ENCODE measurements around the gene GOLGA3.

The GOLGA3 gene

DNA sequence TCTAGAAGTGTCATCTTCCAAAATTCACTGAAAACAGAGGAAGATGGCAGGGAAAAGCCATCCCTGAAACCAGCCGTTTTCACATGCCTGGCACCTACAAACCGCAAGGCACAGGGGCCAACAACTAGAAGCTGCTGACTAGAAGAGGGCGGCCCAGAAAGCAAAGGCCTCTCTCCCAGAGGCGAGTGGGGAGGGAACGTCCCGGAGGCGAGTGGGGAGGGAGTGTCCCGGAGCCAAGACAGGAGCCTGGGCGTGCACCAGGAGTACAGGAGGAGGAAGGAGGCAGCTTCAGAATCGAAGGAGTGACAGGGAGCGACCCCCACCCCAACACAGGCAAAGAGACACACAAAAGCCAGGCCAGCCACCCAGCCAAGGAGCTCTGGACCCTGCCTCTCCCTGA lies 88.0 kb downstream of the GOLGA3 start:
- Histone ChIP-seq H3K36me3 (ENCODE audit: insufficient read depth, low read length) (peaks cover 94% of the 10 kb centered on the region), H3K27me3 (ENCODE audit: insufficient read depth, low read length) (no peaks in the 10 kb centered on the region), H3K4me1 (ENCODE audit: insufficient read depth, low read length) (no peaks in the 10 kb centered on the region), H3K9me3 (ENCODE audit: insufficient read depth, low read depth, low read length) (no peaks in the 10 kb centered on the region), H3K4me3 (ENCODE audit: low read length) (no peak overlapping the region), H3K9ac (ENCODE audit: low read depth, low read length) (no peak overlapping the region), H3K27ac (ENCODE audit: low read depth, low read length) (no peak overlapping the region)
- WGBS, result 92% methylated on average over 11 of the region's 11 CpGs

DNA sequence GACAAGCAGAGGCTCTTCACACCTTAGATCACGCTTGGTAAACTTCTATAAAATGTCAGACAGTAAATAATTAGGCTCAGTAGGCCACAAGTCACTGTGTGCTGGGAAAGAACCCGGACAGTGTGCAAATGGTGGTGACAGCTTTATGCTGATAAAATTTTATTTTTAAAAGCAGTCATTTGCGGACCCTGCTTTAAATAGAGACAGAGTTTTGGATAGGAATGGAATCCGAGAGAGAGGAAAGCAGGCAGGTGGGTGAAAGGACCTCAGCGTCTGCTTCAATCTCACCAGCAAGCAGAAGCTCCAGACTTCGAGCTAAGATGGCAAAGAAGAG lies 88.4 kb downstream of the GOLGA3 start:
- Histone ChIP-seq H3K36me3 (ENCODE audit: insufficient read depth, low read length) (peaks cover 94% of the 10 kb centered on the region), H3K27me3 (ENCODE audit: insufficient read depth, low read length) (no peaks in the 10 kb centered on the region), H3K4me3 (ENCODE audit: low read length) (no peak overlapping the region), H3K9ac (ENCODE audit: low read depth, low read length) (no peak overlapping the region), H3K9me3 (ENCODE audit: insufficient read depth, low read depth, low read length) (no peaks in the 10 kb centered on the region), H3K27ac (ENCODE audit: low read depth, low read length) (no peak overlapping the region), H3K4me1 (ENCODE audit: insufficient read depth, low read length) (no peaks in the 10 kb centered on the region)
- 95% methylated on average over 6 of the region's 6 CpGs for WGBS

DNA sequence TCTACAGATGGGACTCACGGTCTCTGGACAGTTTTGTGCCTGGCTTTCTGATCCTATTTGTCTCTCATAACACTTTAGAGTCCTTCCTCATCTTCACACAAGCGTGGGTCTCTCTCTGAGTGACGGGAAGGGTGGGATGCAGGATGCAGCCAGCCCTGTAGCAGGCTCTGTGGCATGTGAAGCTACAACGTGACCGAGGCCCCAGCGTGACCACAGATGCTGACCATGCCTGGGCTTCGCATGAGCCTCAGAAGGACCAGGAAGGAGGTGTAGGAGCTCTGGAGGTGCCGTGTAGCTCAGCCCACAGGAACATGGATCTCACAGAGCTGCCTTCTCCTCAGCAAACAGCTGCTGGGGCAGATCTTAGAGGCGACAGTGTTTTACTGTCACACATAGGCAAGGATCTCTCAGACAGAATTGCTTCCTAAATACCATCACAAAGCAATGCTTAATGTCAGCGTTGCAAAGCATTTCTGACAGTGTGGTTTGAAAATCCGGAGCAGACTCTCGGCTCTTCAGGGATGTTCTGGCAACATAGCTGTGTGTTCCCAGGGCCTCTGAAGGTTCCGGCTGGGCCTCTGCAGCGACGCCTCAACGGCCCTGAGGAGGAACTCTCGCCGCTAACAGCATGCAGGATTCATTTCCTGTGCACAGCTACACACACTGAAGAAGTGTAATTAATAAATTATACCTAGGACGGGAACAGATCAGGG lies 88.9 kb downstream of the GOLGA3 start:
- no peaks in the 10 kb centered on the region for H3K27me3 ChIP-seq (ENCODE audit: insufficient read depth, low read length)
- peaks cover 94% of the 10 kb centered on the region for H3K36me3 ChIP-seq (ENCODE audit: insufficient read depth, low read length)
- no peak overlapping the region for H3K27ac ChIP-seq (ENCODE audit: low read depth, low read length)
- WGBS, result 96% methylated on average over 19 of the region's 19 CpGs
- H3K9me3 ChIP-seq (ENCODE audit: insufficient read depth, low read depth, low read length), result no peaks in the 10 kb centered on the region
- no peak overlapping the region for H3K9ac ChIP-seq (ENCODE audit: low read depth, low read length)
- H3K4me1 ChIP-seq (ENCODE audit: insufficient read depth, low read length), result no peaks in the 10 kb centered on the region
- H3K4me3 ChIP-seq (ENCODE audit: low read length), result no peak overlapping the region

DNA sequence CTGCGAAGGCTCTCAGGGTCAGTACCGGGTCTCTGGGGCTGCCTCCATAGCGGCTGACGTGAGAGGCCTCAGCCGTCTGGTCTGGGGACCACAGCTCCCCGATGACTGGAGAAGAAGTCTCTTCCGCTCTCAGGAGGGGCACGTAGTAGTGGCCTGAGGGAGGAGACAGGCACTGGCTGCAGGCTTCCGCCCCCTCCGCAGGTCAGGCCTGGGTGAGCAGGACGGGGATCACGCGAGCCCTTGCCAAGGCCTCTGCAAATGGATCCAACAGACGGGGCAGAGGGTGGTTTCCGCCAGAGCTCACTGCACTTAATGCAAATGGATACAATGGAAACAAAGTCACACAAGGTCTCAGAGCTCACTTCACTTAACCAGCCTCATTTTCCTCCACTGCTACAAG lies 91.8 kb downstream of the GOLGA3 start:
- Histone ChIP-seq H3K27me3 (ENCODE audit: insufficient read depth, low read length) (no peaks in the 10 kb centered on the region), H3K27ac (ENCODE audit: low read depth, low read length) (no peak overlapping the region), H3K4me3 (ENCODE audit: low read length) (no peak overlapping the region), H3K4me1 (ENCODE audit: insufficient read depth, low read length) (no peaks in the 10 kb centered on the region), H3K36me3 (ENCODE audit: insufficient read depth, low read length) (peaks cover 96% of the 10 kb centered on the region), H3K9me3 (ENCODE audit: insufficient read depth, low read depth, low read length) (no peaks in the 10 kb centered on the region), H3K9ac (ENCODE audit: low read depth, low read length) (no peak overlapping the region)
- WGBS, result 96% methylated on average over 15 of the region's 15 CpGs

DNA sequence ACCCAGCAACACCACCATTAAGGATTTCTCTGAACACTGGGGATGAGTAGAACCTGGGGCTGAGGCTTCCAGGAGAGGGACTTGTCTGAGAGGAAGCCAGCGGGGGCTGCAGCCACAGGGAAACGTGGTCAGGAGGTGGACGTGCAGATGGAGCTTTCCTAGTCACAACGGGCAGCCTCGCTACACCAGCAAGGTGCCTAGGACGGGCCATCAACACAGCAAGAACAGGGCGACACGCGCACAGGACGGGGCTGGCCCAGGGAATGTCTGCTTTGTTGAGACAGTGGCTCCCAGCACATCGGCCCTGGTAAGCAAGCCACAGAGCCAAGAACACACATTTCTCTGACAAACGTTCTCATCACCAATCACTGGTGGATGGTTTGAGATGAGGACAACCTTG lies 92.3 kb downstream of the GOLGA3 start:
- Histone ChIP-seq H3K27ac (ENCODE audit: low read depth, low read length) (no peak overlapping the region), H3K4me1 (ENCODE audit: insufficient read depth, low read length) (no peaks in the 10 kb centered on the region), H3K9ac (ENCODE audit: low read depth, low read length) (no peak overlapping the region), H3K9me3 (ENCODE audit: insufficient read depth, low read depth, low read length) (no peaks in the 10 kb centered on the region), H3K27me3 (ENCODE audit: insufficient read depth, low read length) (no peaks in the 10 kb centered on the region), H3K4me3 (ENCODE audit: low read length) (no peak overlapping the region), H3K36me3 (ENCODE audit: insufficient read depth, low read length) (peaks cover 96% of the 10 kb centered on the region)
- WGBS, result 96% methylated on average over 12 of the region's 12 CpGs

DNA sequence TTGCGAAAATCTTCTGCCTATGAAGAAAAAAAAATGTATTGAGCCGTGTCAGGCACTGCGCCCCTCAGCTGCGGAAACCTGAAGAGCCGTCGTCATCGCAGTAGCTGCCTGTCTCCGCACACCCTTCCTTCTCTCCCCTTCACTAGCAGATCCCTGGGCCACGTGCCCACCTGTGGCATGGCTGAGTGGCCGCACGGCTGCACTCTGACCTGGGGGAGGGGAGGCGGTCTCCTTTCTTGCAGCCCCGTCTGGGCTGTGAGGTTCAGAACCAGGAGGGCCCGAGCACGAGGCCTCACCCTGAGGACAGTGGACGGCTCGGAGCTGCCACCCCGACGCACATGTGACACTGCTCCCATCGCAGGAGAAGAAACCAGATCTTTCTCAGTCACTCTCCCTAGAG lies 93.2 kb downstream of the GOLGA3 start:
- Histone ChIP-seq H3K36me3 (ENCODE audit: insufficient read depth, low read length) (peaks cover 96% of the 10 kb centered on the region), H3K4me3 (ENCODE audit: low read length) (no peak overlapping the region), H3K9me3 (ENCODE audit: insufficient read depth, low read depth, low read length) (no peaks in the 10 kb centered on the region), H3K27me3 (ENCODE audit: insufficient read depth, low read length) (no peaks in the 10 kb centered on the region), H3K27ac (ENCODE audit: low read depth, low read length) (no peak overlapping the region), H3K4me1 (ENCODE audit: insufficient read depth, low read length) (no peaks in the 10 kb centered on the region), H3K9ac (ENCODE audit: low read depth, low read length) (no peak overlapping the region)
- WGBS, result 96% methylated on average over 20 of the region's 20 CpGs

DNA sequence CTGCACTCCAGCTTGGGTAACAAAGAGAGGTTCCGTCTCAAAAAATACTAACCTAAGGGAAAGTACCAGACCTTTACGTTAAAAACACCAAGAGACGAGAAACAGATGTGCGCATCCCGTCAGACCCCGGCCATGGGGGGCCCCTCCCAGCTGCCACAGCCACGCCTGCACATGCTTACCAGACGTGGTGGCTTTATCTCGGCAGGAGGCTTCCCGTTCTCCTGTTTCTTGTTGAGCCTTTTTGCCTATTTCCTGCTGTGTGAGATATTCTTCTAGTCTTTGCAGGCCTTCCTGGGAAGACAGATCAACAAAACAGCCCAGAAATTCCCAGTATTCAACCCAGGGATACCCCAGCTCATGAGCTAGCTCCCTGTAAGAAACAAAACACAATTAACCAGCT lies 94.5 kb downstream of the GOLGA3 start:
- Histone ChIP-seq H3K4me1 (ENCODE audit: insufficient read depth, low read length) (no peaks in the 10 kb centered on the region), H3K9ac (ENCODE audit: low read depth, low read length) (no peak overlapping the region), H3K36me3 (ENCODE audit: insufficient read depth, low read length) (peaks cover 93% of the 10 kb centered on the region), H3K9me3 (ENCODE audit: insufficient read depth, low read depth, low read length) (peaks cover 6% of the 10 kb centered on the region; the same call in 1 of the 2 replicates), H3K27me3 (ENCODE audit: insufficient read depth, low read length) (no peaks in the 10 kb centered on the region), H3K27ac (ENCODE audit: low read depth, low read length) (no peak overlapping the region), H3K4me3 (ENCODE audit: low read length) (no peak overlapping the region)
- WGBS, result 83% methylated on average over 10 of the region's 10 CpGs

DNA sequence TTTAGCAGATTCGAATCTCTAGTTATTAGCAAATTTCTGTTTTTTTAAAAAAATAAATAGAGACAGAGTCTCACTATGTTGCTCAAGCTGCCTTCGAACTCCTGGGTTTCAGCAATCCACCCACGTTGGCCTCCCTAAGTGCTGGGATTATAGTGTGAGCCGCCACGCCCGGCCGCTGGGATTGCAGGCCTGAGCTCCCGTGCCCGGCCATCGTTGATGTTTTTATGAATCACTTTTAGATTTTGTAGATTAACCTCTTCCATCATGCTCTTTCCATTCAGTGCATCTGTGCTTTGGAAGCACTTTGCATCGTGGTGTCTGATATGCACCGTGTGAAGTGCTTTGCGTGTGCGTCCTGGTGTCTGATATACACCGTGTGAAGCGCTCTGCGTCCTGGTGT lies 97.1 kb downstream of the GOLGA3 start:
- H3K9me3 ChIP-seq (ENCODE audit: insufficient read depth, low read depth, low read length), result peaks cover 6% of the 10 kb centered on the region; the same call in 1 of the 2 replicates
- H3K4me3 ChIP-seq (ENCODE audit: low read length), result no peak overlapping the region
- H3K27me3 ChIP-seq (ENCODE audit: insufficient read depth, low read length), result no peaks in the 10 kb centered on the region
- H3K4me1 ChIP-seq (ENCODE audit: insufficient read depth, low read length), result no peaks in the 10 kb centered on the region
- peaks cover 96% of the 10 kb centered on the region for H3K36me3 ChIP-seq (ENCODE audit: insufficient read depth, low read length)
- no peak overlapping the region for H3K9ac ChIP-seq (ENCODE audit: low read depth, low read length)
- H3K27ac ChIP-seq (ENCODE audit: low read depth, low read length), result no peak overlapping the region
- WGBS, result 95% methylated on average over 16 of the region's 17 CpGs

DNA sequence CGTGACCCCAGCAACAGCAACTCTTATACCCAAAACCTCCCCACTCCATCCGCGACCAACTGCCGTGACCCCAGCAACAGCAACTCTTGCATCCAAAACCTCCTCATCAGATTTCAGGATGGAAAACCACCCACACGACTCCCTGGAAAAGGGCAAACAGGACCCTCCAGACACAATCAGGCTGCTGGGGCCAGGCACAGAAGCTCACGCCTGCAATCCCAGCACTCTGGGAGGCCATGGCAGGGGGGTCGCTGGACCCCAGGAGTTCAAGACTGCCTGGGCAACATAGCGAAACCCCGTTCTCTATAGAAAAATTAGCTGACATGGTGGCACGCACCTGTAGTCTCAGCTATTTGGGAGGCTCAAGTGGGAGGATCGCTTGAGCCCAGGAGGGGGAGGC lies 98.3 kb downstream of the GOLGA3 start:
- Histone ChIP-seq H3K36me3 (ENCODE audit: insufficient read depth, low read length) (peaks cover 97% of the 10 kb centered on the region), H3K9ac (ENCODE audit: low read depth, low read length) (no peak overlapping the region), H3K9me3 (ENCODE audit: insufficient read depth, low read depth, low read length) (peaks cover 6% of the 10 kb centered on the region; the same call in 1 of the 2 replicates), H3K27ac (ENCODE audit: low read depth, low read length) (no peak overlapping the region), H3K27me3 (ENCODE audit: insufficient read depth, low read length) (no peaks in the 10 kb centered on the region), H3K4me1 (ENCODE audit: insufficient read depth, low read length) (no peaks in the 10 kb centered on the region), H3K4me3 (ENCODE audit: low read length) (no peak overlapping the region)
- 93% methylated on average over 11 of the region's 11 CpGs for WGBS

DNA sequence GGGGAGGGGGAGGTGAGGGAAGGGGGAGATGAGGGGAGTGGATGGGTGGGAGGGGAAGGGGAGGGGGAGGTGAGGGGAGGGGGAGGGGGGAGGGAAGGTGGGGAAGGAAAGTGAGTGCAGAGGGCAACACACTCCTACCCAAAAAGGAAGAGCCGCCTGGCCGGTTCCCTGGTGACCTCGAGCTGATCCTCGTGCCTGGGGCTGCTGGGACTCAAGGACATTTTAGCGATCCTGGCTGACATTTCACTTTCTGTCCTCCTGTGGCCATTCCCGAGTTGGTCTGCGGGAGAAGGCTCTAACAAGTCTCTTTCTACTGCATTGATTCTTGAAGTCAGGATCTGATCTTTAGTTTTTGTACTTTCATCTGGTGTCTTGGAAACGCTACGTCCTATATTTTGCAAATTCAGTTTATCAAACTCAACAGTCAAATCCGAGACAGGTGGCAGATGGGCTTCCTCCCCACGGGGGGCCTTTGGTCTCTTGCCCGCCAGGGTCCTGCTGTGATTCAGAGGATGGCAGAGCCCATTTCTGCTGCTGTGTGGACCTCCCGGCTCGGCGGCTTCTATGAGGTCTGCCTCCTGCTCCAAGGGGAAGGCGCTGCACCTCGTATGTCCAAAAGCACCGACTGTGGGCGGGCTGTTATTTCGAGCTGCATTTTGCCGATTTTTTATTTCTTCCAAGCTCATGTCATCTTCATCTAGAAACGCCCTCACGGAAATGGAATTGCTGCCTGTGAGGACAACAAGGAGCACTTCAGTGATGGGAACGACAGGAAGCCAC lies 98.9 kb downstream of the GOLGA3 start:
- H3K4me1 ChIP-seq (ENCODE audit: insufficient read depth, low read length), result no peaks in the 10 kb centered on the region
- H3K9me3 ChIP-seq (ENCODE audit: insufficient read depth, low read depth, low read length), result peaks cover 6% of the 10 kb centered on the region; the same call in 1 of the 2 replicates
- H3K4me3 ChIP-seq (ENCODE audit: low read length), result no peak overlapping the region
- peaks cover 97% of the 10 kb centered on the region for H3K36me3 ChIP-seq (ENCODE audit: insufficient read depth, low read length)
- H3K9ac ChIP-seq (ENCODE audit: low read depth, low read length), result no peak overlapping the region
- no peaks in the 10 kb centered on the region for H3K27me3 ChIP-seq (ENCODE audit: insufficient read depth, low read length)
- no peak overlapping the region for H3K27ac ChIP-seq (ENCODE audit: low read depth, low read length)
- 93% methylated on average over 24 of the region's 24 CpGs for WGBS

DNA sequence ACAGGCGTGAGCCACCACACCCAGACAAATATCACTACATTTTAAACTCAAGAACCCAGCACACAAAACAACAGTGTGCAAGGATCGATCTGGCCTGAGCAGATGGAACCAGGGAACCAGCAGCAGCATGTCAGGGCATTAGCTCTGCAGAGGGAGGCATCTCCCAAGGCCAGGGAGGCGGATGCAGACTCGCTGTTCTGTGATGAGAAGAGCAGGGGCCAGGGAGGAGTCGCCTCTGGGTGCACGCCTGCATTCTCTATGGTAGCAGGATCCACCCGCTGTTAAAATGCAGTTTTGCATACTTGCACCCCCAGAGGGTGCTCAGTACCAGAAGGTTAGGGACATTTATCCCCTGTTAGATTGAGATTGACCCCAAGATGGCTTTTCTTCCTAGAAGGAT lies 100.2 kb downstream of the GOLGA3 start:
- no peak overlapping the region for H3K9ac ChIP-seq (ENCODE audit: low read depth, low read length)
- no peaks in the 10 kb centered on the region for H3K4me1 ChIP-seq (ENCODE audit: insufficient read depth, low read length)
- H3K27me3 ChIP-seq (ENCODE audit: insufficient read depth, low read length), result no peaks in the 10 kb centered on the region
- H3K36me3 ChIP-seq (ENCODE audit: insufficient read depth, low read length), result peaks cover 97% of the 10 kb centered on the region
- H3K27ac ChIP-seq (ENCODE audit: low read depth, low read length), result no peak overlapping the region
- peaks cover 6% of the 10 kb centered on the region; the same call in 1 of the 2 replicates for H3K9me3 ChIP-seq (ENCODE audit: insufficient read depth, low read depth, low read length)
- WGBS, result 93% methylated on average over 7 of the region's 7 CpGs
- no peak overlapping the region for H3K4me3 ChIP-seq (ENCODE audit: low read length)

All from HUES64 (cell line).